DND-41 (cell line): Measurements from ENCODE around the gene GADD45G.

ENCODE experiments used
- ATAC-seq: fragments of 200-7000 bp; cut with Tn5 transposase; 3 replicates; pipeline ENCODE4 v1.9.1; 2021; ENCODE audit warnings: low read depth; ENCODE audit not compliant: insufficient read depth
- DNase-seq: peaks from one replicate; pipeline ENCODE4 v3.0.0-alpha.2; 2020
- H2AFZ ChIP-seq: 2 replicates; pipeline ENCODE4 v1.6.0; 2012; ENCODE audit warnings: low read depth, low read length
- H3K27ac ChIP-seq: 2 replicates; pipeline ENCODE4 v1.5.1; 2012; ENCODE audit warnings: low read length, inconsistent platforms
- H3K27me3 ChIP-seq: fragments of 200-600 bp; sonication (generic); 2 replicates; pipeline ENCODE4 v1.6.0; 2012; ENCODE audit warnings: low read length, mild to moderate bottlenecking, inconsistent platforms; ENCODE audit not compliant: insufficient read depth, poor library complexity
- H3K36me3 ChIP-seq: 2 replicates; pipeline ENCODE4 v1.5.1; 2012; ENCODE audit warnings: low read length, inconsistent platforms; ENCODE audit not compliant: insufficient read depth
- H3K4me1 ChIP-seq: 2 replicates; pipeline ENCODE4 v1.5.1; 2012; ENCODE audit warnings: mild to moderate bottlenecking, low read length; ENCODE audit not compliant: insufficient read depth
- H3K4me2 ChIP-seq: 2 replicates; pipeline ENCODE4 v1.6.0; 2012; ENCODE audit warnings: mild to moderate bottlenecking, moderate library complexity, low read length, inconsistent platforms; ENCODE audit not compliant: insufficient read depth
- H3K4me3 ChIP-seq, 2 experiments: fragments of 200-600 bp in 1 of 2; shearing (Covaris generic) in 1 of 2; 2 replicates each; pipeline ENCODE4 v1.5.1; 2012 to 2016; ENCODE audit warnings: inconsistent platforms in 2 of 2, low read length in 2 of 2, mild to moderate bottlenecking in 2 of 2, low read depth in 1 of 2, moderate library complexity in 1 of 2
- H3K79me2 ChIP-seq: 2 replicates; pipeline ENCODE4 v1.6.0; 2012; ENCODE audit warnings: low read length, inconsistent platforms; ENCODE audit not compliant: insufficient read depth
- H3K9ac ChIP-seq: 2 replicates; pipeline ENCODE4 v1.6.0; 2012; ENCODE audit warnings: low read depth, mild to moderate bottlenecking, inconsistent platforms, low read length, moderate library complexity
- H3K9me3 ChIP-seq: 2 replicates; pipeline ENCODE4 v1.5.1; 2012; ENCODE audit warnings: low read length, moderate library complexity, mild to moderate bottlenecking, inconsistent platforms; ENCODE audit not compliant: insufficient read depth, severe bottlenecking
- H4K20me1 ChIP-seq: 2 replicates; pipeline ENCODE4 v1.6.0; 2012; ENCODE audit warnings: low read length; ENCODE audit not compliant: insufficient read depth
- CTCF ChIP-seq: IDR thresholded peaks from 2 replicates; pipeline ENCODE4 v1.5.1; 2012; ENCODE audit warnings: borderline replicate concordance, low read length, moderate library complexity, mild to moderate bottlenecking; ENCODE audit not compliant: poor library complexity, severe bottlenecking; ENCODE audit errors: extremely low read depth
- EZH2 ChIP-seq: IDR thresholded peaks from 3 replicates; pipeline ENCODE4 v1.6.1; 2012; ENCODE audit warnings: borderline replicate concordance, low read depth, mild to moderate bottlenecking, moderate library complexity, low read length, inconsistent platforms; ENCODE audit not compliant: severe bottlenecking

Gene GADD45G

GRCh38 chr9:89611425-89611824 lies 6.6 kb downstream of the GADD45G start:
- no peak overlapping the region for H3K27ac ChIP-seq
- no peaks in the 10 kb centered on the region for H3K79me2 ChIP-seq
- peaks cover 6% of the 10 kb centered on the region for H3K4me1 ChIP-seq
- no peaks in the 10 kb centered on the region for H3K36me3 ChIP-seq
- H3K27me3 ChIP-seq, result peaks cover 5% of the 10 kb centered on the region
- H3K4me3 ChIP-seq, result no peak overlapping the region
- ATAC-seq, result no peak
- H3K4me2 ChIP-seq, result no peak overlapping the region
- H3K9me3 ChIP-seq, result peaks cover 9% of the 10 kb centered on the region
- no peak overlapping the region for H3K9ac ChIP-seq
- H4K20me1 ChIP-seq, result no peaks in the 10 kb centered on the region
- TF ChIP-seq CTCF, result no peak
- no peak for TF ChIP-seq EZH2
- DNase-seq, result no peak
- no peak overlapping the region for H2AFZ ChIP-seq

GRCh38 chr9:89612566-89613278 lies 7.9 kb downstream of the GADD45G start:
- Histone ChIP-seq H3K4me2 (no peak overlapping the region), H4K20me1 (no peaks in the 10 kb centered on the region), H3K4me1 (no peaks in the 10 kb centered on the region), H3K9me3 (peaks cover 9% of the 10 kb centered on the region), H3K36me3 (no peaks in the 10 kb centered on the region), H3K9ac (no peak overlapping the region), H3K27me3 (no peaks in the 10 kb centered on the region), H2AFZ (no peak overlapping the region), H3K79me2 (no peaks in the 10 kb centered on the region), H3K4me3 (no peak overlapping the region), H3K27ac (no peak overlapping the region)
- ATAC-seq, result no peak
- no peak for DNase-seq
- TF ChIP-seq EZH2, result no peak
- no peak for TF ChIP-seq CTCF

- H2AFZ ChIP-seq, result no peak overlapping the region
- no peaks in the 10 kb centered on the region for H3K36me3 ChIP-seq
- DNase-seq (no peak), ATAC-seq (no peak)
- TF ChIP-seq CTCF (no peak), EZH2 (no peak)
- H3K79me2 ChIP-seq, result no peaks in the 10 kb centered on the region
- H3K9ac ChIP-seq, result no peak overlapping the region
- no peak overlapping the region for H3K4me3 ChIP-seq
- H3K27ac ChIP-seq, result no peak overlapping the region
- no peak overlapping the region for H3K4me2 ChIP-seq
- peaks cover 9% of the 10 kb centered on the region for H3K9me3 ChIP-seq
- no peaks in the 10 kb centered on the region for H4K20me1 ChIP-seq
- no peaks in the 10 kb centered on the region for H3K4me1 ChIP-seq
- no peaks in the 10 kb centered on the region for H3K27me3 ChIP-seq
Measured at GRCh38 chr9:89613912-89614892, 9.4 kb downstream of the GADD45G start.
